ENCODE measurements around the gene TENT4A.
A peak's percentile ranks its signal among the peaks of the same experiment; 100 is the strongest.

The TENT4A gene

GRCh38 chr5:6734243-6734700 is 21.0 kb downstream of the TENT4A start:
- DNase-seq, result no peak

DNA sequence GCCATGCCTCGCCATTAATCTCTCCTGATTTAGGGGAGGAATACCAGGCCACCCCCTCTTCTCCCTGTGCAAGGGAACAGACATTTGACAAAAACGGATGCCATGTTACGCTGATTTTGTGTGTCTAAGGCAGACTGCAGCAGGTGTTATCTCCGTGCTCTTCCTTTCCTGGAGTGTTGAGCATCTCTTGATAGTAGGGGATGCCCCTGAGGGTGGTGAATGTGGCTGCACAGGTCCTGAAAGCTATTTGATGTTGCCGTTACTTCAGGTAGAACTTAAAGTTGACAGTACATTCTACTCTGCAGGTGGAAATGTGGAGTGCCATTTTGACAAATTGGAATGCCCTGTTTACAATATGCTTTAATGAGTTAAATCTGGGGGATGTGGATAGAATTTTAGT is 21.5 kb downstream of the TENT4A start:
- DNase-seq, result no peak

DNA sequence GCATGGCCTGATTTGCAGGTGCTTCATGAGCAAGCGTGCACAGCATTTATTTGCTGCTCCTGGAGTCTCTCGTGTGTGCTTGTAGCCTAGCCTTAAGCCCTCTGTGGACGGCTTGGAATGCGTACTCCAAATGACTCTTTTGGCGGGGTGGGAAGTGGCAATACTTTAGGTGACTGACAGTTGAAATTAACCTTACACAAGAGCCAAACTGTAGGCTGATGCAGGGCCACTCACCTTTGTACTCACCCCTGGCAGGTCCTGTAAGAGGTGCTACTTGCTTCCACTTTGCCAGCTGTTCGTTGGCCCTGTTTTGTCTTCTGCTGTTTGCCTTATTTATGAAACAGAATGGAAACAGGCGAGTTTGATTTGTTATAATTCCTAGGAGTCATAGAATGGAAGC is 22.9 kb downstream of the TENT4A start:
- no peak for DNase-seq

GRCh38 chr5:6736524-6737042 is 23.4 kb downstream of the TENT4A start:
- DNase-seq, result no peak

DNA sequence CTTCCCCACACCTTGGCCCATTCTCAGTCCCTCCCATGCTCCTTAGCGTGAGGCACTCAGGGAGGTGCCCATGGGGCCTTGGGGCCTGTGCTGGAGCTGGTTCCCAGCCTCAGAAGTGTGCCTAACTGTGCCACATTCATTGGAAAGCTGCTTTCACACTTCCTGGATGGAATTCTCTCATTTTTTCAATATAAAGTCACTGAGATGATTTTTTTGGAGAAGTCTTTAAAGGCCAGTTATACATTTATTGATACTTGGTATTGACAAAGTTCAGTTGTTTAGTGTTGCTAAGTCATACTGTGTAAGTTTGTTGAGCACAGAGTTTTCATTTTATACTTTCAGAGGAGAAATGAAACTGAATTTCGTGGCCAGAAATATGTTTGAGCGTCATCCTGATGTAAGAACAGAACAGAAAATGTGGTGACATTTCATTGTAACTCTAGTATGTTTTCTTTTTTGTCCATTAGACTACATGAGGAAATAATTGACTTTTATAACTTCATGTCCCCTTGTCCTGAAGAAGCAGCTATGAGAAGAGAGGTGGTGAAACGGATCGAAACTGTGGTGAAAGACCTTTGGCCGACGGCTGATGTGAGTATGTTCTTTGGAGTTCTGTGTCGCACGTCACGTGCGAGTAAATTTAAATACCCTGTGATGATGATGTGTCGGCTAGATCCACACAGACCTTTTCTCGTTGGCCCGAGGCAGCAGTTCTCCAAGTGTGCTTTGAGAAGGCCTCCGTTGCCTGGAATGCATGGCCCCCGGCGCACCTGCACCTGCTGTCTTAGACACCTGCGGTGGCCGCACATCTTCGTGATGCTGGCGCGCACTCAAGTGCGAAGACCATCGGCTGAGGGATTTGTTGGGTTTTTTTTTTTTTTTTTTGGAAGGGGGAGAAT is 24.1 kb downstream of the TENT4A start:
- no peak for DNase-seq

DNA sequence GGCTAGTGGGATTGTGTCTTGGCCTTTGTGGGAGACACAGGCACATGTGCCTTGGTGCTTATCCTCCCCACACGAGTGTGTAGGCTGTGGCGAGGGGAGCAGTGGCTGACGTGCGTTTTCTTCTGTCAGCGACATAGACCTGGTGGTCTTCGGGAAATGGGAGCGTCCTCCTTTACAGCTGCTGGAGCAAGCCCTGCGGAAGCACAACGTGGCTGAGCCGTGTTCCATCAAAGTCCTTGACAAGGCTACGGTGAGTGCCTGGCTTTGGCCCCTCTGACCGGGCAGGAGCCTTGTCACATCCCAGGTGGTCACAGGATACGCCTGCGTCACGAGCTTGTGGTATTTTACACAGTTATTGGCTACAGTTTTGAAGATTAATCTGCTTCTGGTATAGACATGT is 26.4 kb downstream of the TENT4A start:
- DNase-seq, result no peak

DNA sequence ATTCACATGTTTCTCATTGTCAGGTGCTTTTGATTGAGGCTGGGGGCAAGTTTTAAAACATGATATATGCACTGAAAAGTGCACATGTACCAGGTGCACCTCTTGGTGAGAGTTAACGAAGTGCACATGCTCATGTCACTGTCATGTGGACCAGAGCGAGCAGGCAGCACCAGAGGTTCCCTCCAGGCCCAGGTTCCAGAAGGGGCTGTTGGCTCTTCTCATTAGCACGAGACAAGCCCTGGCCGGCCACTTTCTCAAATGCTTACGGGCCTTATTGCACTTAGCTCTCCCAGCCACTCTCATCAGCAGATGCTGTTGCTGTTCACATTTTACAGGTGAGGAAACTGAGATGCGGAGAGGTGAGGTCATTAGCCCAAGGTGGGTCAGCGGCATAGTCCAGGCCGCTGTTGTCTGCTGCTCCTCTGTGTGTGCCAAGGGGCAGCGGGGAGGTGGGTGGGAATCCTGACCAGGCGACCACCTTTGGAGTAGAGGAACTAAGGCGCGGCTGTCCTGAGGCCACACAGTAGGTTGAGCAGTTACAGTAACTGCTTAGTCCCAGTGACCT is 27.4 kb downstream of the TENT4A start:
- no peak for DNase-seq

DNA sequence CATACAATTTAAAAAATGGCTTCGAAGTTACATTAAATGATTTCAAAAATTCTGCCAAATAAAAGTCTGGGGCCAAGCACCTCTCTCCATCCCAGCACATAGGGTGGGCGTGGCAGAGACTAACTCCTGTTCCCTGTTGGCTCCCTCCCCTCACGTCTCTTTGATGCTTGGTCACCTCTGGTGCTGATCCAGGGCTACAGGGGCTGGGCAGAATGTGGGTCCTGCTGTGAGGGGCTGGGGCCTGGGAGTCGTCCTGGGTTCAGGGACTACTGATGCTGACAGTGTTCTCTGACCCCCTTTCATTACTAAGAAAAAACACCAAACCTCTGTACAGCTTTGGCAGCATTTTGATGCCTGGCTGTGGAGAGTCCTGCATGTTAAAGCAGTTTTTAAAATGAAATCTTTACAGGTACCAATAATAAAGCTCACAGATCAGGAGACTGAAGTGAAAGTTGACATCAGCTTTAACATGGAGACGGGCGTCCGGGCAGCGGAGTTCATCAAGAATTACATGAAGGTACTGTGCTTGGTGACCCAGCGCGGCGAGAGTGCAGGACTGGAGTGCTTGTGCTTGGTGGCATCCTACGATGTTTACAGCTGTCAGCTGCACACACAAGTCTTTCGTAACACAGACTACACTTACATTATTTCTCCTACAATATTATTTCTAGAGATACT is 29.0 kb downstream of the TENT4A start:
- no peak for DNase-seq

- DNase-seq, result no peak
Observed at GRCh38 chr5:6743161-6743560, 29.9 kb downstream of the TENT4A start.

GRCh38 chr5:6744841-6745705 is 31.8 kb downstream of the TENT4A start:
- DNase-seq, result no peak

GRCh38 chr5:6745706-6746222 is 32.5 kb downstream of the TENT4A start:
- DNase-seq, result peak; percentile 23

- no peak for DNase-seq
Observed at GRCh38 chr5:6746244-6746643, 33.0 kb downstream of the TENT4A start.

DNA sequence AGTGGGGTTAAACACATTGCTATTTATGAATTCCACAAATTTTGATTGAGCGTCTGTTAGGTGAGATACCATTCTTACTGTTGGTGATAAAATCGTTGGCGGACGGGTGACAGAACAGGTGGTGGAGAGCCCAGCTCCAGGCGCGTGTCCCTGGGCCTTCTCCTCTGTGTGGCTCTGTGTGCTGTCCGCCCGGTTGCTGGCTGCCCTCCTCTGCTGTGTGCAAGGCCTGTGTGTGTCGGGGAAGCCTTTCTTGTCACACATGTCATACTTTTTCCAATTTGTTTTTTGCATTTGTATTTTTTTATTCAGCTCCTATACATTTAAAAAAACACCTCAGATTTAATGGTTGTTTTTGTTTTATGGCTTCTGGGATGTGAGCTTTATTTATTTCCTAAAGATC is 33.9 kb downstream of the TENT4A start:
- no peak for DNase-seq

GRCh38 chr5:6748142-6748541 is 34.9 kb downstream of the TENT4A start:
- DNase-seq, result no peak

GRCh38 chr5:6749026-6749716 is 35.9 kb downstream of the TENT4A start:
- DNase-seq, result no peak

DNA sequence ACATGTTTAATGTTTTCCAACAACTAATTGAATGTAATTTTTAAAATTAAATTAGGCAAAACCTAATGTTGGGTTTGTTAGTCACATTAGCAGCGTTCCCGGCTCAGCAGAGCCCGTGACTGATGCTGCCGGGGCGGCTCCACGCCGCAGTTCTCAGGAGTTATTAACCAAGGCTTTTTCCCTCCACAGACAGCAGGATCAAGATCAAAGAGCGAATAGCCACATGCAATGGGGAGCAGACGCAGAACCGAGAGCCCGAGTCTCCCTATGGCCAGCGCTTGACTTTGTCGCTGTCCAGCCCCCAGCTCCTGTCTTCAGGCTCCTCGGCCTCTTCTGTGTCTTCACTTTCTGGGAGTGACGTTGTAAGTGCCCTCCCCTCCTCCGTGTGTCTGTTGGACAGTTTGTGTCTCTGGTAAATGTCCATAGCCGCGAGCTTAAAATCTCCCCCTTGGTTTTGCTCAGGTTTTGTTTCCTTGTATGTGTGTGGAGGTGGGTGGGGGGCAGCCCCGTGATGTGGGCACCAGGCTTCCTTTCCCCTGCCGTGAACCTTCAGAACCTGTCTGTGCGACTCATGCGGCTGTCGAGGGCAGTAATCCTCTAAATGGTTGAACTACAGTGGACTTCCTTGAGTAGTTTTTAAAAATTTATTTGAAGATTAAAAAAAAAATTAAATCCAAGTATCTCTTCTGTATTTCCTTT is 37.1 kb downstream of the TENT4A start:
- no peak for DNase-seq

DNA sequence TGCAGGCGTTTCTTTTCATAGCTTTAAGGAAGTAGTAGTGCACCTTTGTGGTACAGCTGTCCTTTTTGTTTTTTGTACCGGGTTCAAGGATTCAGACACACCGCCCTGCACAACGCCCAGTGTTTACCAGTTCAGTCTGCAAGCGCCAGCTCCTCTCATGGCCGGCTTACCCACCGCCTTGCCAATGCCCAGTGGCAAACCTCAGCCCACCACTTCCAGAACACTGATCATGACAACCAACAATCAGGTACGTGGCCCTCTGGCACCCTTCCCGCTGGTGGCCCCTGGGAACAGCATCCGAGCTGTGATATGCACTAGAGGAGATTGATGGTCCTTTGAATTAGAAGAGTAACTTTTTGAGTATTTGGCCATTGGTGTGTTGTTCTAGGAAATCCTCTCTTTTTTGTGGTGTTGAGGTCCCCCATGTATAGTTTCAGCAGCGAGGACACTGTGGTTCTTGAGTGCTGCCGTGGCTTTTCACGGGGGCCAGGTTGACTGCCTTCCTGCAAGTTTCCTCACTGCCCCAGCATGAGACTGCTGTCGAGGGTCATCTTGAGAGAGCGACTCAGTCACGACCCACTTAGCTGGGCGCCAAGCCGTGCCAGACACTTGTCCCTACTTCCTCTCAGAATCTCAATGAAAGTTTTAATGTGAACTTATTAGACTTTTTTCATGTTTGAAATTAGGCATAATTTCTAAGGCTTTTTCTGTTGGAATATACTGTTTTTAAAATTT is 37.9 kb downstream of the TENT4A start:
- no peak for DNase-seq

- no peak for DNase-seq
Observed at GRCh38 chr5:6752236-6752635, 39.0 kb downstream of the TENT4A start.

DNA sequence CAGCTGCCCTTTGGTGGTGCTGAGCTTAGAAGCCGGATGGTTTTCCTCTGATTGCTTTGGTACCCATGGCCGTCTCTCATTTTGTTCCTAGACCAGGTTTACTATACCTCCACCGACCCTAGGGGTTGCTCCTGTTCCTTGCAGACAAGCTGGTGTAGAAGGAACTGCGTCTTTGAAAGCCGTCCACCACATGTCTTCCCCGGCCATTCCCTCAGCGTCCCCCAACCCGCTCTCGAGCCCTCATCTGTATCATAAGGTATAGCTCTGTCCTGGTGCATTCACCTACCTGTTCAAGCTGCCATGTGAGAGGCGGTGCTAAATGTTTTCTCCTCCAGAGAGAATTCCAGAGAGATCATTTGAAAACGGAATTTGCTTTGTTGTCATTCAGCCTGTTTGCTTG is 39.5 kb downstream of the TENT4A start:
- no peak for DNase-seq

DNA sequence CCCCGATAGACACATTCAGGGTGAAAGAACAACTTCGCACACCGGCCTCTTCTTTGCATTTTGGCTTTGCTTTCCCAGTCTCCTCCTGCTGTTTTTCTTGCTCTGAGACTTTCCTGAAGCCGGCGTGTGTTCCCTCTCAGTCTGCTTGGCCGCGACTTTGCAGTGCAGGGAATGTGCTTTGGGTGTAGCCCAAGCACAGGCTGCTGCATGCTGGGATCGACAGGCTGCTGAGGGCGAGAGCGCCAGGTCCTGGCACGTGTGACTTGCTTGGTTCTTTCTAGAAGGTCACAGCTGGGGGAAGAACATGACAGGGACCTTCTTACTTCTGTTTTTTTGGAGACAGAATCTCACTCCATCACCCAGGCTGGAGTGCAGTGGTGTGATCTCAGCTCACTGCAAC is 40.6 kb downstream of the TENT4A start:
- no peak for DNase-seq

Measured in amniotic stem cell (primary cell).